Gastrocnemius medialis (tissue), 4 donors: ENCODE data around the gene AARS1. TPM values are rescaled to one million over a fixed set of nuclear protein-coding genes. Genes with fewer than 3 reads are reported as not detected.
A peak's percentile ranks its signal among the peaks of the same experiment; 100 is the strongest.
"Not testable (repeated sequence)": the region's sequence is repeated elsewhere in the genome, so short reads cannot be mapped to it uniquely, and the experiment has no call there.

ENCODE experiments used
- ATAC-seq, 2 donors: fragments of 150-250 bp; one replicate each; pipeline ENCODE4 v1.9.1; 2016
- DNase-seq, 2 donors: peaks; one replicate each; pipeline ENCODE4 v3.0.0-alpha.2; 2019
- H3K27ac ChIP-seq, 4 donors: fragments of 200-600 bp; sonication (generic); 1 replicate in 1 of 4; 2 replicates in 3 of 4; pipeline ENCODE4 v1.5.1; 2016 to 2018; ENCODE audit warnings: mild to moderate bottlenecking in 2 of 4, moderate library complexity in 1 of 4
- H3K27me3 ChIP-seq, 3 donors: fragments of 200-600 bp; sonication (generic) in 2 of 3; 1 replicate in 1 of 3; 2 replicates in 2 of 3; pipeline versions ENCODE4 v1.5.1 to v1.6.0; 2016 to 2019; ENCODE audit warnings: mild to moderate bottlenecking in 1 of 3, moderate library complexity in 1 of 3
- H3K36me3 ChIP-seq, 2 donors: fragments of 200-600 bp; sonication (generic) in 1 of 2; one replicate each; pipeline ENCODE4 v1.5.1; 2017 to 2018
- H3K4me1 ChIP-seq, 2 donors: fragments of 200-600 bp; sonication (generic) in 1 of 2; one replicate each; pipeline ENCODE4 v1.5.1; 2016 to 2017; ENCODE audit warnings: mild to moderate bottlenecking in 2 of 2
- H3K4me3 ChIP-seq, 4 donors: fragments of 200-600 bp; sonication (generic) in 3 of 4; 1 replicate in 1 of 4; 2 replicates in 3 of 4; pipeline ENCODE4 v1.5.1; 2016 to 2019; ENCODE audit warnings: mild to moderate bottlenecking in 2 of 4
- H3K9me3 ChIP-seq, 3 donors: fragments of 200-600 bp; sonication (generic) in 2 of 3; 1 replicate in 1 of 3; 2 replicates in 2 of 3; pipeline ENCODE4 v1.5.1; 2016 to 2019
- CTCF ChIP-seq, 5 experiments: fragments of 450-650 bp in 3 of 5; fragments of 200-600 bp in 2 of 5; sonication (generic) in 2 of 5; IDR thresholded peaks in 4 of 5; conservative IDR thresholded peaks in 1 of 5; 1 replicate in 4 of 5; 2 replicates in 1 of 5; pipeline ENCODE4 v1.5.1; 2016 to 2019; ENCODE audit warnings: antibody characterized with exemption in 5 of 5, mild to moderate bottlenecking in 3 of 5, moderate library complexity in 3 of 5
- POLR2A ChIP-seq, 2 donors: fragments of 450-650 bp; IDR thresholded peaks; one replicate each; pipeline ENCODE4 v1.6.1; 2017; ENCODE audit warnings: antibody characterized with exemption in 2 of 2, mild to moderate bottlenecking in 2 of 2, moderate library complexity in 2 of 2
- in situ Hi-C, 4 donors: fragments of 200-750 bp; cut with MboI; loops; one replicate each; pipeline versions ENCODE4 v1.15.0 to v1.8.0; 2017; ENCODE audit warnings: low sequenced_read_pairs in 4 of 4
- intact Hi-C: fragments of 100-400 bp; cut with DNase I; formaldehyde crosslinking; loops from one replicate; pipeline ENCODE4 v1.15.1; 2023; ENCODE audit warnings: low total_unique reads
- total RNA-seq, 4 donors: library from RNA; depleted of rRNA; stranded (reverse); fragments of >200 nt; gene quantifications; one replicate each; pipeline versions ENCODE4 v1.1.0 to v1.2.3, GENCODE V29; 2016

Gene AARS1
- total RNA-seq, 4 donors from 2014 or later = 58.0 to 80.4 (median 60.2) TPM

- DNase-seq (no peak), ATAC-seq (no peak)
- Histone ChIP-seq H3K36me3 (peaks cover 0 to 52% of the 10 kb centered on the region in 2 donors), H3K4me3 (no peak overlapping the region), H3K9me3 (no peaks in the 10 kb centered on the region), H3K27me3 (no peaks in the 10 kb centered on the region), H3K27ac (no peak overlapping the region), H3K4me1 (peaks cover 17 to 21% of the 10 kb centered on the region in 2 donors)
- intact Hi-C loops (no loop called here), in situ Hi-C loops (loop anchor here in 2 of 4 donors (10.0 to 25.0 kb wide), 2 partner anchors 98 to 590 kb away; no protein-coding TSS in a partner anchor)
- TF ChIP-seq POLR2A (IDR thresholded peaks at IDR 0.05) = no peak
Measured at GRCh38 chr16:70252355-70252988, 36.8 kb downstream of the AARS1 start.

GRCh38 chr16:70251629-70252354 lies 37.5 kb downstream of the AARS1 start, which contains the start of gene EXOSC6:
EXOSC6 (minus strand) TSS chr16:70251940; CDS start chr16:70251900, 40 bp downstream.
- H3K27me3 ChIP-seq = no peaks in the 10 kb centered on the region
- H3K4me1 ChIP-seq = peaks cover 17 to 21% of the 10 kb centered on the region in 2 donors
- H3K9me3 ChIP-seq = no peaks in the 10 kb centered on the region
- TF ChIP-seq CTCF (IDR thresholded peaks at IDR 0.05 in 4 of 5, conservative IDR thresholded peaks at IDR 0.05 in 1 of 5) (peak; percentile 61 to 94 (median 86)), POLR2A (IDR thresholded peaks at IDR 0.05) (peak; percentile 56 to 66)
- ATAC-seq = peak; percentile 94 to 97
- in situ Hi-C loops (loop anchor here in 2 of 4 donors (10.0 to 25.0 kb wide), 2 partner anchors 97 to 589 kb away; no protein-coding TSS in a partner anchor), intact Hi-C loops (loop anchor here (2.0 kb wide), 1 partner anchor 37 kb away; the partner anchor contains the start of gene AARS1)
- peak within 1 kb of the TSS; percentile 58 to 84 (median 68) for H3K4me3 ChIP-seq
- peak; percentile 79 to 81 for DNase-seq
- peaks cover 0 to 45% of the 10 kb centered on the region in 2 donors for H3K36me3 ChIP-seq
- H3K27ac ChIP-seq = peak within 1 kb of the TSS; percentile 55 to 85 (median 82)

GRCh38 chr16:70250748-70251628 lies 38.3 kb downstream of the AARS1 start:
- H3K27ac ChIP-seq = peak overlapping the region; percentile 55 to 84 (median 76)
- no peaks in the 10 kb centered on the region for H3K9me3 ChIP-seq
- H3K36me3 ChIP-seq = peaks cover 0 to 37% of the 10 kb centered on the region in 2 donors
- in situ Hi-C loops (loop anchor here in 2 of 4 donors (10.0 to 25.0 kb wide), 2 partner anchors 96 to 589 kb away; no protein-coding TSS in a partner anchor), intact Hi-C loops (loop anchor here (2.0 kb wide), 1 partner anchor 38 kb away; the partner anchor contains the start of gene AARS1)
- TF ChIP-seq CTCF (IDR thresholded peaks at IDR 0.05 in 4 of 5, conservative IDR thresholded peaks at IDR 0.05 in 1 of 5) = no peak
- no peak for TF ChIP-seq POLR2A (IDR thresholded peaks at IDR 0.05)
- peaks cover 17 to 21% of the 10 kb centered on the region in 2 donors for H3K4me1 ChIP-seq
- ATAC-seq (peak; percentile 65 to 71), DNase-seq (no peak)
- H3K27me3 ChIP-seq = no peaks in the 10 kb centered on the region
- peak overlapping the region; percentile 58 to 66 (median 61) for H3K4me3 ChIP-seq

GRCh38 chr16:70249697-70250096 lies 39.6 kb downstream of the AARS1 start:
- H3K27ac ChIP-seq, ATAC-seq, DNase-seq, H3K9me3 ChIP-seq, H3K27me3 ChIP-seq: not testable (repeated sequence)
- Histone ChIP-seq H3K36me3 (peaks cover 0 to 24% of the 10 kb centered on the region in 2 donors), H3K4me1 (peaks cover 17 to 21% of the 10 kb centered on the region in 2 donors), H3K4me3 (peak overlapping the region in 2 of 4 donors; percentile 7 to 63)
- intact Hi-C loops = loop anchor here (2.0 kb wide), 1 partner anchor 39 kb away; the partner anchor contains the start of gene AARS1
- in situ Hi-C loops = loop anchor here in 2 of 4 donors (10.0 to 25.0 kb wide), 2 partner anchors 95 to 587 kb away; no protein-coding TSS in a partner anchor

- H3K27ac ChIP-seq, H3K36me3 ChIP-seq, in situ Hi-C loops, H3K4me3 ChIP-seq, ATAC-seq, DNase-seq, H3K4me1 ChIP-seq, H3K9me3 ChIP-seq, intact Hi-C loops, H3K27me3 ChIP-seq: not testable (repeated sequence)
Measured at GRCh38 chr16:70238773-70239172, 50.5 kb downstream of the AARS1 start.

GRCh38 chr16:70231831-70232230 lies 57.5 kb downstream of the AARS1 start:
- H3K27ac ChIP-seq, DNase-seq, H3K27me3 ChIP-seq, in situ Hi-C loops, H3K4me1 ChIP-seq, H3K4me3 ChIP-seq, H3K9me3 ChIP-seq, ATAC-seq, intact Hi-C loops: not testable (repeated sequence)
- H3K36me3 ChIP-seq = peaks cover 0 to 22% of the 10 kb centered on the region in 2 donors

- H3K4me3 ChIP-seq, in situ Hi-C loops, intact Hi-C loops, H3K4me1 ChIP-seq, H3K27me3 ChIP-seq, DNase-seq, H3K27ac ChIP-seq, H3K9me3 ChIP-seq, ATAC-seq: not testable (repeated sequence)
- peaks cover 0 to 15% of the 10 kb centered on the region in 2 donors for H3K36me3 ChIP-seq
Measured at GRCh38 chr16:70226024-70226423, 63.3 kb downstream of the AARS1 start.

- H3K4me3 ChIP-seq, intact Hi-C loops, in situ Hi-C loops, H3K9me3 ChIP-seq, H3K4me1 ChIP-seq, DNase-seq, H3K27ac ChIP-seq, H3K27me3 ChIP-seq, ATAC-seq: not testable (repeated sequence)
- peaks cover 0 to 15% of the 10 kb centered on the region in 2 donors for H3K36me3 ChIP-seq
Measured at GRCh38 chr16:70225430-70225829, 63.9 kb downstream of the AARS1 start.
